ENCODE results near the gene DCC. TPM values are rescaled to one million over a fixed set of nuclear protein-coding genes. Genes with fewer than 3 reads are reported as not detected.

DCC gene
- total RNA-seq, 1 donor from 2014 or later: 1.0 TPM

GRCh38 chr18:52791321-52791720, 451.3 kb downstream of the DCC start:
- Mint-ChIP-seq H3K27me3 (ENCODE audit: low read depth) (no peaks in the 10 kb centered on the region), H3K27ac (no peak overlapping the region), H3K4me3 (no peak overlapping the region), H3K4me1 (no peaks in the 10 kb centered on the region), H3K9me3 (peaks cover 72% of the 10 kb centered on the region), H3K36me3 (peaks cover 3% of the 10 kb centered on the region)
- DNase-seq (ENCODE audit: low spot score in 2 of 2, unreplicated experiment in 2 of 2): no peak
- TF ChIP-seq, protein P1, sequence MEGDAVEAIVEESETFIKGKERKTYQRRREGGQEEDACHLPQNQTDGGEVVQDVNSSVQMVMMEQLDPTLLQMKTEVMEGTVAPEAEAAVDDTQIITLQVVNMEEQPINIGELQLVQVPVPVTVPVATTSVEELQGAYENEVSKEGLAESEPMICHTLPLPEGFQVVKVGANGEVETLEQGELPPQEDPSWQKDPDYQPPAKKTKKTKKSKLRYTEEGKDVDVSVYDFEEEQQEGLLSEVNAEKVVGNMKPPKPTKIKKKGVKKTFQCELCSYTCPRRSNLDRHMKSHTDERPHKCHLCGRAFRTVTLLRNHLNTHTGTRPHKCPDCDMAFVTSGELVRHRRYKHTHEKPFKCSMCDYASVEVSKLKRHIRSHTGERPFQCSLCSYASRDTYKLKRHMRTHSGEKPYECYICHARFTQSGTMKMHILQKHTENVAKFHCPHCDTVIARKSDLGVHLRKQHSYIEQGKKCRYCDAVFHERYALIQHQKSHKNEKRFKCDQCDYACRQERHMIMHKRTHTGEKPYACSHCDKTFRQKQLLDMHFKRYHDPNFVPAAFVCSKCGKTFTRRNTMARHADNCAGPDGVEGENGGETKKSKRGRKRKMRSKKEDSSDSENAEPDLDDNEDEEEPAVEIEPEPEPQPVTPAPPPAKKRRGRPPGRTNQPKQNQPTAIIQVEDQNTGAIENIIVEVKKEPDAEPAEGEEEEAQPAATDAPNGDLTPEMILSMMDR (IDR thresholded peaks at IDR 0.05; ENCODE audit: unreplicated experiment): no peak

- Mint-ChIP-seq H3K27me3 (ENCODE audit: low read depth) (no peaks in the 10 kb centered on the region), H3K9me3 (peaks cover 3% of the 10 kb centered on the region), H3K4me1 (no peaks in the 10 kb centered on the region), H3K4me3 (no peak overlapping the region), H3K27ac (no peak overlapping the region), H3K36me3 (no peaks in the 10 kb centered on the region)
- TF ChIP-seq, protein P1 (IDR thresholded peaks at IDR 0.05; ENCODE audit: unreplicated experiment): no peak
- no peak for DNase-seq (ENCODE audit: low spot score in 2 of 2, unreplicated experiment in 2 of 2)
Observed at GRCh38 chr18:52812834-52813233, 472.8 kb downstream of the DCC start.

DNA sequence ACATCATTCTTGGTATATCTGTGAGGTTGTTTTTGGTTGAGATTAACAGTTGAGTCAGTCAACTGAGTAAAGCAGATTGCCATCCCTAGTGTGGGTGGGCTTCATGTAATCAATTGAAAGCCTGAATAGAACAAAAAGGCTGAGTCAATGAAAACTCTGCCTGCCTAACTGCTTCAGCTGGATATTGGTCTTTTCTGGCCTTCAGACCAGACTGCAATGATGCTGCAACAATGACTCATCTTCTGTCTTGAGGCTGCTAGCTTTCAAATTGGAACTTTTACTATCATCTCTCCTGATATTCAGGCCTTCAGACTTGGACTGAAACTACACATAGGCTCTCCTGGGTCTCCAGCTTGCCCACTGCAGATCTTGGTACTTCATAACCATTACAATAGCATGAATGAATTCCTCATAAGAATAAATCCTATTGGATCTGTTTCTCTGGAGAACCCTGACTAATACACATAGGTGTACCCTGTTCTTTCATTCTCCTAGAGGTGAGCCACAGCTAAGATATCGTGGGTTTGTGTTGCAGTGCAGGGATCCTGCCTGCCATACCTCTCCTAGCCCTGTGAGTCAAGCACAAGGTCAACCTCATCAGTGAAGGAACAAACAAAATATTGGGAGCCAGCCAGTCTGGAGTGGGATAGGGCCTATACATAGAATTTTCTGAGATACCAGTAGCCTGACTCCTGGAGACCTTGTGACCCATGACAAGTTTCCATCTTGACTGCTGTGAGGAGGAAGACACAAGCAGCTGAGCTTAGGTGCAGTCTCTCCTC, 473.8 kb downstream of the DCC start:
- H3K9me3 Mint-ChIP-seq: peaks cover 3% of the 10 kb centered on the region
- TF ChIP-seq, protein P1 (IDR thresholded peaks at IDR 0.05; ENCODE audit: unreplicated experiment): no peak
- no peaks in the 10 kb centered on the region for H3K27me3 Mint-ChIP-seq (ENCODE audit: low read depth)
- no peaks in the 10 kb centered on the region for H3K4me1 Mint-ChIP-seq
- no peak for DNase-seq (ENCODE audit: low spot score in 2 of 2, unreplicated experiment in 2 of 2)
- no peak overlapping the region for H3K27ac Mint-ChIP-seq
- no peak overlapping the region for H3K4me3 Mint-ChIP-seq
- no peaks in the 10 kb centered on the region for H3K36me3 Mint-ChIP-seq

GRCh38 chr18:52815651-52816050, 475.7 kb downstream of the DCC start:
- Mint-ChIP-seq H3K27ac (no peak overlapping the region), H3K36me3 (no peaks in the 10 kb centered on the region), H3K4me1 (no peaks in the 10 kb centered on the region), H3K27me3 (ENCODE audit: low read depth) (no peaks in the 10 kb centered on the region), H3K4me3 (no peak overlapping the region), H3K9me3 (no peaks in the 10 kb centered on the region)
- TF ChIP-seq, protein P1 (IDR thresholded peaks at IDR 0.05; ENCODE audit: unreplicated experiment): no peak
- DNase-seq (ENCODE audit: low spot score in 2 of 2, unreplicated experiment in 2 of 2): no peak

- Mint-ChIP-seq H3K4me1 (no peaks in the 10 kb centered on the region), H3K36me3 (no peaks in the 10 kb centered on the region), H3K4me3 (no peak overlapping the region), H3K9me3 (no peaks in the 10 kb centered on the region), H3K27me3 (ENCODE audit: low read depth) (no peaks in the 10 kb centered on the region), H3K27ac (no peak overlapping the region)
- DNase-seq (ENCODE audit: low spot score in 2 of 2, unreplicated experiment in 2 of 2): no peak
- TF ChIP-seq, protein P1 (IDR thresholded peaks at IDR 0.05; ENCODE audit: unreplicated experiment): no peak
Observed at GRCh38 chr18:52816121-52816520, 476.1 kb downstream of the DCC start.
